H1 (cell line): ENCODE data around the gene UEVLD. TPM values are rescaled to one million over a fixed set of nuclear protein-coding genes. Genes with fewer than 3 reads are reported as not detected.

Experiments
- ASH2L ChIP-seq: fragments of 200-600, 300-600 bp; sonication (generic); IDR thresholded peaks from one replicate; pipeline ENCODE4 v1.7.1; 2017; ENCODE audit warnings: low read length
- CEBPB ChIP-seq: IDR thresholded peaks from 2 replicates; pipeline ENCODE4 v1.6.1; 2012; ENCODE audit warnings: low read depth, low read length
- CTBP2 ChIP-seq: IDR thresholded peaks from 2 replicates; pipeline ENCODE4 v1.7.0; 2011; ENCODE audit warnings: borderline replicate concordance, mild to moderate bottlenecking, moderate library complexity, mixed read lengths, low read length; ENCODE audit not compliant: insufficient read depth, insufficient read length
- NANOG ChIP-seq: IDR thresholded peaks from 2 replicates; pipeline ENCODE4 v1.6.1; 2011; ENCODE audit warnings: low read length, low read depth, mild to moderate bottlenecking, inconsistent platforms; ENCODE audit not compliant: insufficient read depth, poor library complexity, severe bottlenecking
- NRF1 ChIP-seq: IDR thresholded peaks from 2 replicates; pipeline ENCODE4 v1.6.1; 2011; ENCODE audit warnings: mild to moderate bottlenecking, low read depth, low read length, improper control_type of control experiment
- PHF8 ChIP-seq: fragments of 200-600 bp; sonication (generic); conservative IDR thresholded peaks from 2 replicates; pipeline ENCODE4 v1.7.1; 2012; ENCODE audit warnings: low read depth, mild to moderate bottlenecking, inconsistent platforms, low read length, moderate library complexity
- RNF2 ChIP-seq: fragments of 200-900, 300-1000 bp; sonication (generic); IDR thresholded peaks from 2 replicates; pipeline ENCODE4 v1.7.1; 2016; ENCODE audit warnings: borderline replicate concordance, low read depth, mild to moderate bottlenecking, antibody characterized with exemption, low read length; ENCODE audit not compliant: poor library complexity, severe bottlenecking; ENCODE audit errors: missing control alignments
- polyA plus RNA-seq, 7 experiments: library from polyadenylated mRNA; depleted of rRNA in 3 of 7; stranded (reverse) in 5 of 7; unstranded in 2 of 7; fragments of >200 nt in 5 of 7; fragments of 200-250 nt in 2 of 7; gene quantifications; 1 replicate in 5 of 7; 2 replicates in 1 of 7; 4 replicates in 1 of 7; pipeline versions ENCODE4 v1.2.1 to v1.2.3, GENCODE V29; 2011 to 2013; ENCODE audit warnings: missing spikeins in 2 of 7, mixed read lengths in 2 of 7
- total RNA-seq: library from RNA; stranded (reverse); fragmentation: NEBNext Ultra II Directional; extraction: Animal tissue kit (Norgen Biotek cat#: 25700); gene quantifications from 2 replicates; pipeline ENCODE4 v1.2.1, GENCODE V29; 2021

Gene UEVLD
- total and polyA plus RNA-seq, 2 of the 8 experiments (the other 6 are each of a cell fraction or from before 2014, with no cell fraction given), result 4.1 to 7.3 TPM

- TF ChIP-seq CEBPB (no peak), CTBP2 (no peak), NANOG (no peak), ASH2L (no peak), RNF2 (no peak), PHF8 (no peak), NRF1 (no peak)
- TF ChIP-seq, all 59 proteins: peak for 0
Measured at GRCh38 chr11:18580113-18580766, 8.3 kb downstream of the UEVLD start (continued).
